GM12878 (cell line): Measurements from ENCODE around the gene PHRF1. TPM values are rescaled to one million over a fixed set of nuclear protein-coding genes. Genes with fewer than 3 reads are reported as not detected.

ENCODE experiments used
- HDAC2 ChIP-seq: fragments of 200-600 bp; sonication (generic); IDR thresholded peaks from 2 replicates; pipeline ENCODE4 v1.6.1; 2017
- MTA3 ChIP-seq: IDR thresholded peaks from 2 replicates; pipeline ENCODE4 v1.6.1; 2012; ENCODE audit warnings: low read length, inconsistent platforms, borderline replicate concordance
- polyA plus RNA-seq, 11 experiments: library from polyadenylated mRNA; depleted of rRNA in 4 of 11; unstranded in 6 of 11; stranded (reverse) in 5 of 11; fragments of >200 nt; fragmentation: Nextera tagmentation in 4 of 11; fragmentation: Illumina TruSeq in 1 of 11; extraction: Ambion mirVana in 4 of 11; extraction: Trizol in 1 of 11; gene quantifications; 1 replicate in 1 of 11; 2 replicates in 10 of 11; pipeline versions ENCODE4 v1.2.1 to v1.2.3, GENCODE V29; 2011 to 2016; ENCODE audit warnings: inconsistent platforms in 2 of 11, missing spikeins in 2 of 11, low read depth in 1 of 11
- total RNA-seq, 4 experiments: library from RNA; depleted of rRNA in 3 of 4; stranded (reverse); fragments of >200 nt in 3 of 4; fragmentation: Illumina TruSeq in 1 of 4; extraction: Trizol in 1 of 4; gene quantifications; 2 replicates each; pipeline versions ENCODE4 v1.2.1 to v1.2.3, GENCODE V29; 2013 to 2021
- TF ChIP-seq, protein P1 (sequence below): fragments of 450-650 bp; IDR thresholded peaks from 2 replicates; pipeline ENCODE4 v1.6.1; 2017; ENCODE audit warnings: mild to moderate bottlenecking, moderate library complexity
- TF ChIP-seq, protein P2 (sequence below): fragments of 150-350 bp; IDR thresholded peaks from 2 replicates; pipeline ENCODE4 v1.6.1; 2016; ENCODE audit warnings: low read depth, low read length
- TF ChIP-seq, protein P3 (sequence below): fragments of 450-650 bp; IDR thresholded peaks from 2 replicates; pipeline ENCODE4 v1.6.1; 2018; ENCODE audit warnings: borderline replicate concordance, mild to moderate bottlenecking; ENCODE audit not compliant: partially characterized antibody

The PHRF1 gene
- total and polyA plus RNA-seq, 10 of the 15 experiments (the other 5 are each of a cell fraction or from before 2014, with no cell fraction given): 0.13 to 43.5 (median 15.1) TPM

DNA sequence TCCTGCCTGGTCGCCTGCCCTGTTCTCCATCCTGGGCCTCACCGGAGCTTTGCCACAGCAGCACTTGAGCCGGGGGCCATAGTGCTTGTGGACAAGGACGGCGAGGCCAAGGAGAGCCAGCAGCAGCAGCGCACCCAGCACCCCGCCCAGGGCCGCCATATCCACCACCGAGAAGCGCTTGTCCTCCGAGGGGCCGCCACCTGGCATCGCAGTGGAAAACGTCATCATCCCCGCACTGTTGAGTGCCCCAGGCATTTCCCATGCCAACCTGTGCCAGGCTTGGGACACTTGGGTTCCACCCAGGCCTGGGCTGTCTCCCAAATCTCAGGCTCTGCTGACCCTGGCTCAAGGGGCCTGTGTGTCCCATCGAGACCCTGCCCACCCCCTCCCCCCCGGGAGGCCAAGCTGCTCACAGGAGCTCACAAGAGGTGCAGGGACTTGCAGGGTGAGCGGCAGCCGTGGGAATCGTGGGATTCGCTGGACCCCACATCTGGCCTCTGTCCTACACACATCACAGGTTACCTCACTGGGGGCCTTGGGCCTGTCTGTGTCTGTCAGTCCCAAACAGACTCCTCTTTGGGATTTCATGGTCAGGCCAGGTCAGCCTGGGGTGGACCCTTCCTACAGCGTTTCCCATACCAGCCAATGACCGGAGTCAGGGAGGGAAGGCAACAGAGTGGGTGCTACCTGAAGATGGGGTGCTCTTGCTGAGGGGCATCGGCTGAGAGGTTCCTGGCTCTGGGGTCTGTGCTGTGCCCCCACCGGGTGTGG, 41.8 kb downstream of the PHRF1 start (continued):
- TF ChIP-seq, protein P1, sequence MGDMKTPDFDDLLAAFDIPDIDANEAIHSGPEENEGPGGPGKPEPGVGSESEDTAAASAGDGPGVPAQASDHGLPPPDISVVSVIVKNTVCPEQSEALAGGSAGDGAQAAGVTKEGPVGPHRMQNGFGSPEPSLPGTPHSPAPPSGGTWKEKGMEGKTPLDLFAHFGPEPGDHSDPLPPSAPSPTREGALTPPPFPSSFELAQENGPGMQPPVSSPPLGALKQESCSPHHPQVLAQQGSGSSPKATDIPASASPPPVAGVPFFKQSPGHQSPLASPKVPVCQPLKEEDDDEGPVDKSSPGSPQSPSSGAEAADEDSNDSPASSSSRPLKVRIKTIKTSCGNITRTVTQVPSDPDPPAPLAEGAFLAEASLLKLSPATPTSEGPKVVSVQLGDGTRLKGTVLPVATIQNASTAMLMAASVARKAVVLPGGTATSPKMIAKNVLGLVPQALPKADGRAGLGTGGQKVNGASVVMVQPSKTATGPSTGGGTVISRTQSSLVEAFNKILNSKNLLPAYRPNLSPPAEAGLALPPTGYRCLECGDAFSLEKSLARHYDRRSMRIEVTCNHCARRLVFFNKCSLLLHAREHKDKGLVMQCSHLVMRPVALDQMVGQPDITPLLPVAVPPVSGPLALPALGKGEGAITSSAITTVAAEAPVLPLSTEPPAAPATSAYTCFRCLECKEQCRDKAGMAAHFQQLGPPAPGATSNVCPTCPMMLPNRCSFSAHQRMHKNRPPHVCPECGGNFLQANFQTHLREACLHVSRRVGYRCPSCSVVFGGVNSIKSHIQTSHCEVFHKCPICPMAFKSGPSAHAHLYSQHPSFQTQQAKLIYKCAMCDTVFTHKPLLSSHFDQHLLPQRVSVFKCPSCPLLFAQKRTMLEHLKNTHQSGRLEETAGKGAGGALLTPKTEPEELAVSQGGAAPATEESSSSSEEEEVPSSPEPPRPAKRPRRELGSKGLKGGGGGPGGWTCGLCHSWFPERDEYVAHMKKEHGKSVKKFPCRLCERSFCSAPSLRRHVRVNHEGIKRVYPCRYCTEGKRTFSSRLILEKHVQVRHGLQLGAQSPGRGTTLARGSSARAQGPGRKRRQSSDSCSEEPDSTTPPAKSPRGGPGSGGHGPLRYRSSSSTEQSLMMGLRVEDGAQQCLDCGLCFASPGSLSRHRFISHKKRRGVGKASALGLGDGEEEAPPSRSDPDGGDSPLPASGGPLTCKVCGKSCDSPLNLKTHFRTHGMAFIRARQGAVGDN: no peak
- TF ChIP-seq, protein P2, sequence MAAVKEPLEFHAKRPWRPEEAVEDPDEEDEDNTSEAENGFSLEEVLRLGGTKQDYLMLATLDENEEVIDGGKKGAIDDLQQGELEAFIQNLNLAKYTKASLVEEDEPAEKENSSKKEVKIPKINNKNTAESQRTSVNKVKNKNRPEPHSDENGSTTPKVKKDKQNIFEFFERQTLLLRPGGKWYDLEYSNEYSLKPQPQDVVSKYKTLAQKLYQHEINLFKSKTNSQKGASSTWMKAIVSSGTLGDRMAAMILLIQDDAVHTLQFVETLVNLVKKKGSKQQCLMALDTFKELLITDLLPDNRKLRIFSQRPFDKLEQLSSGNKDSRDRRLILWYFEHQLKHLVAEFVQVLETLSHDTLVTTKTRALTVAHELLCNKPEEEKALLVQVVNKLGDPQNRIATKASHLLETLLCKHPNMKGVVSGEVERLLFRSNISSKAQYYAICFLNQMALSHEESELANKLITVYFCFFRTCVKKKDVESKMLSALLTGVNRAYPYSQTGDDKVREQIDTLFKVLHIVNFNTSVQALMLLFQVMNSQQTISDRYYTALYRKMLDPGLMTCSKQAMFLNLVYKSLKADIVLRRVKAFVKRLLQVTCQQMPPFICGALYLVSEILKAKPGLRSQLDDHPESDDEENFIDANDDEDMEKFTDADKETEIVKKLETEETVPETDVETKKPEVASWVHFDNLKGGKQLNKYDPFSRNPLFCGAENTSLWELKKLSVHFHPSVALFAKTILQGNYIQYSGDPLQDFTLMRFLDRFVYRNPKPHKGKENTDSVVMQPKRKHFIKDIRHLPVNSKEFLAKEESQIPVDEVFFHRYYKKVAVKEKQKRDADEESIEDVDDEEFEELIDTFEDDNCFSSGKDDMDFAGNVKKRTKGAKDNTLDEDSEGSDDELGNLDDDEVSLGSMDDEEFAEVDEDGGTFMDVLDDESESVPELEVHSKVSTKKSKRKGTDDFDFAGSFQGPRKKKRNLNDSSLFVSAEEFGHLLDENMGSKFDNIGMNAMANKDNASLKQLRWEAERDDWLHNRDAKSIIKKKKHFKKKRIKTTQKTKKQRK: no peak
- TF ChIP-seq HDAC2 (no peak), MTA3 (no peak)
- TF ChIP-seq, protein P3, sequence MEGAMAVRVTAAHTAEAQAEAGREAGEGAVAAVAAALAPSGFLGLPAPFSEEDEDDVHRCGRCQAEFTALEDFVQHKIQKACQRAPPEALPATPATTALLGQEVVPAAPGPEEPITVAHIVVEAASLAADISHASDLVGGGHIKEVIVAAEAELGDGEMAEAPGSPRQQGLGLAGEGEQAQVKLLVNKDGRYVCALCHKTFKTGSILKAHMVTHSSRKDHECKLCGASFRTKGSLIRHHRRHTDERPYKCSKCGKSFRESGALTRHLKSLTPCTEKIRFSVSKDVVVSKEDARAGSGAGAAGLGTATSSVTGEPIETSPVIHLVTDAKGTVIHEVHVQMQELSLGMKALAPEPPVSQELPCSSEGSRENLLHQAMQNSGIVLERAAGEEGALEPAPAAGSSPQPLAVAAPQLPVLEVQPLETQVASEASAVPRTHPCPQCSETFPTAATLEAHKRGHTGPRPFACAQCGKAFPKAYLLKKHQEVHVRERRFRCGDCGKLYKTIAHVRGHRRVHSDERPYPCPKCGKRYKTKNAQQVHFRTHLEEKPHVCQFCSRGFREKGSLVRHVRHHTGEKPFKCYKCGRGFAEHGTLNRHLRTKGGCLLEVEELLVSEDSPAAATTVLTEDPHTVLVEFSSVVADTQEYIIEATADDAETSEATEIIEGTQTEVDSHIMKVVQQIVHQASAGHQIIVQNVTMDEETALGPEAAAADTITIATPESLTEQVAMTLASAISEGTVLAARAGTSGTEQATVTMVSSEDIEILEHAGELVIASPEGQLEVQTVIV: no peak
- TF ChIP-seq, all 136 proteins: peak for 0
